Medulla oblongata (tissue), 1 donor: ENCODE data around the gene PRSS56.
"Not testable (repeated sequence)": the region's sequence is repeated elsewhere in the genome, so short reads cannot be mapped to it uniquely, and the experiment has no call there.

Experiments
- DNase-seq: peaks from one replicate; pipeline ENCODE4 v3.0.0-alpha.2; 2015; ENCODE audit errors: extremely low spot score

The PRSS56 gene

DNA sequence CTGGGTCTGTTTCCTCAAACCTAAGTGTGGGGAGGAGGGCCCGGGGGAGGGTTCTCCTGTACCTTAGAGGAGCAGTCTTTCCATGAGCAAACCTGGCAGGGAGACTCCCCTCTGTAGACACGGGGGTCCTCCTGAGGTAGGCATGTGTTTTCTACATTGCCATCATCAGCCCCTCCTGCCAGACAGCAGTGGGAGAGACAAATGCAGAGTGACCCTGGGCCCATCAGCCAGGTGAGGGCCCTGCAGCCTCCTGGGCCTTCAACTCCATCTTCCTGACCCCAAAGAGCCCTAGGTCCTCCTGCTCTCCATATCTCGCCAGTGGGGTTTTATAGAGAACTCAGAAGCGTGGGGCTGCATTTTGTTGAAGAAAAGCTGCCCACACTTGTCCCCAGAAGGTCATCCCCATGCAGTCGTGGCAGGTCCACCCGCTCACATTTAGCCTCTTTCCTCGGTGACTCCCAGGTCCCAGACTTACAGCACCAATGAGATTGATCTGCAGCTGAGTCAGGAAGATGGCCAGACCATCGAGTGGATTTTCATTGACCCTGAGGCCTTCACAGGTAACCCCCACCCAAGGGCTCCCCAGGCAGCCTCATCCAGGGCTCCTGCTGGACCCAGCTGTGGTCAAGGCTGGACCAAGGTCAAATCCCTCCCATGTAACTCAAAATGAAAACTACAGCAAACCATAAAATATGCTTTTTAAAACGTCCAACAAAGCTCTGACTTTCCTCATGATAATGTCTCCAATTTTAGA lies 21.9 kb downstream of the PRSS56 start:
- DNase-seq: no peak

DNA sequence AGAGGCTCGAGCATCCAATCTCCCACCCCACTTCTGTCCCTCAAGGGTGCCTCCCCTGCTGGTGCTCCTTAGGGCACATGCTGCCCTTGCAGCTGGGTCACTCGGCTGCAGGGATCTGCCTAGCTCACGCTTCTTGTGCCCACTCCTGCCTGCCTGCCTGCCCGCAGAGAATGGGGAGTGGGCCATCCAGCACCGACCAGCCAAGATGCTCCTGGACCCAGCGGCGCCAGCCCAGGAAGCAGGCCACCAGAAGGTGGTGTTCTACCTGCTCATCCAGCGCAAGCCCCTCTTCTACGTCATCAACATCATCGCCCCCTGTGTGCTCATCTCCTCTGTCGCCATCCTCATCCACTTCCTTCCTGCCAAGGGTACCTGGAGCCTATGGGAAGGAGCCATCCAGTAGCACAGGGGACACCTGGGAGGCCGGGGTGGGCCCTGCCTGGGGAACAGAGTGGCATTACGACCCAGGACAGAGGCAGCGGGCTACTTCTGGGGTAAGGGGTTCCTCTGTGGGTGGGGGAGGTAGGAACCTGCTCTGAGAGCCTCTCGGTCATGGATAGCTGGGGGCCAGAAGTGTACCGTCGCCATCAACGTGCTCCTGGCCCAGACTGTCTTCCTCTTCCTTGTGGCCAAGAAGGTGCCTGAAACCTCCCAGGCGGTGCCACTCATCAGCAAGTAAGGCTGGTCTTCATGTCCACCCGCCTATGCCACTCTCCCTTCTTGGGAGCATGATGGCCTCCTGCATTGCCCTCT lies 22.7 kb downstream of the PRSS56 start:
- no peak for DNase-seq

DNA sequence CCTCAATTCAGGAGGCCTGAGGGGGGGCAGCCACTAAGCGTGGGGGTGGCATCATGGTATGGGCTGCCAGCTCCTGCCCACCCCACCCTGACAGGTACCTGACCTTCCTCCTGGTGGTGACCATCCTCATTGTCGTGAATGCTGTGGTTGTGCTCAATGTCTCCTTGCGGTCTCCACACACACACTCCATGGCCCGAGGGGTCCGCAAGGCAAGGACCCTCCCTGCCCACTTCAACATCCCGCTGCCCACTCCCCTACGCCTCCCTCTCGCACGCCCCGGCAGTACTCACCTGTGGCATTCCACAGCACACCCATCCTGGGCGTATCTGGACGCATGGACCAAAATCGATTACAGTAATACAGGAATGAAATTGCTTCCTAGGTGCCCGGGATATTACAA lies 23.3 kb downstream of the PRSS56 start:
- DNase-seq: no peak

DNA sequence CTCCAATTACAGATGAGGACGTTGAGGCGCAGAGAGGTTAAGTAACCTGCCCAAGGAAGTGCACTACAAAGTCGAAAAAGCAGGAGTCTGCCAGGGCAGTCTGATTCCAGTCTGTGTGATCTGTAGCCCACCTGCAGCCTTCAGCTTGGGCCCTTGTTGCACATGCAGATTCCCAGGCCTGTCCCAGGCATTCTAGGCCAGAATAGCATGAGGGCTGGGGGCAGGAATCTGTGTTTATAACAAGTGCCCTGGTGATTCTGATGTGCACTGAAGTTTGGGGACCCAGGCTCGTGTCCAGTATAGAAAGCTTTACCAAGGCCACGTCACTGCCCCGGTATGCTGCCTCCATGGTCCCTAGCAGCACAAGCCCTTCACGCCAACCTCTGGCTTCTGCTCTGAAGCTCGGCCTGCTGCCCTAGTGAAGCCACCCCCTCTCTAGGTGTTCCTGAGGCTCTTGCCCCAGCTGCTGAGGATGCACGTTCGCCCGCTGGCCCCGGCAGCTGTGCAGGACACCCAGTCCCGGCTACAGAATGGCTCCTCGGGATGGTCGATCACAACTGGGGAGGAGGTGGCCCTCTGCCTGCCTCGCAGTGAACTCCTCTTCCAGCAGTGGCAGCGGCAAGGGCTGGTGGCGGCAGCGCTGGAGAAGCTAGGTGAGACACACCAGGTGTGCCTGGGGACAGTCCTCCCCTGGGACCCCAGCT lies 23.9 kb downstream of the PRSS56 start:
- no peak for DNase-seq

DNA sequence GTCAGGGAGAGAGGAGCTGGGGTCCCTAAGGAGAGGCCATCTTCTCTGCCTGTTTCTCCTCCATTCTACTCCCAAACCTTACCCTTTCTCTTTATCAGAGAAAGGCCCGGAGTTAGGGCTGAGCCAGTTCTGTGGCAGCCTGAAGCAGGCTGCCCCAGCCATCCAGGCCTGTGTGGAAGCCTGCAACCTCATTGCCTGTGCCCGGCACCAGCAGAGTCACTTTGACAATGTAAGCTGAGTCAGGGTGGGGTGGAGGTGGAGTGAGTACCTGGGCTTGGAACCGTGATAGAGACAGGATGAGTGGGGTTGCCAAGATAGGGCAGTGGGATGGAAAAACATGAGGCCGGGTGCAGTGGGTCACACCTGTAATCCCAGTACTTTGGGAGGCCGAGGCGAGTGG lies 24.5 kb downstream of the PRSS56 start:
- DNase-seq: no peak

DNA sequence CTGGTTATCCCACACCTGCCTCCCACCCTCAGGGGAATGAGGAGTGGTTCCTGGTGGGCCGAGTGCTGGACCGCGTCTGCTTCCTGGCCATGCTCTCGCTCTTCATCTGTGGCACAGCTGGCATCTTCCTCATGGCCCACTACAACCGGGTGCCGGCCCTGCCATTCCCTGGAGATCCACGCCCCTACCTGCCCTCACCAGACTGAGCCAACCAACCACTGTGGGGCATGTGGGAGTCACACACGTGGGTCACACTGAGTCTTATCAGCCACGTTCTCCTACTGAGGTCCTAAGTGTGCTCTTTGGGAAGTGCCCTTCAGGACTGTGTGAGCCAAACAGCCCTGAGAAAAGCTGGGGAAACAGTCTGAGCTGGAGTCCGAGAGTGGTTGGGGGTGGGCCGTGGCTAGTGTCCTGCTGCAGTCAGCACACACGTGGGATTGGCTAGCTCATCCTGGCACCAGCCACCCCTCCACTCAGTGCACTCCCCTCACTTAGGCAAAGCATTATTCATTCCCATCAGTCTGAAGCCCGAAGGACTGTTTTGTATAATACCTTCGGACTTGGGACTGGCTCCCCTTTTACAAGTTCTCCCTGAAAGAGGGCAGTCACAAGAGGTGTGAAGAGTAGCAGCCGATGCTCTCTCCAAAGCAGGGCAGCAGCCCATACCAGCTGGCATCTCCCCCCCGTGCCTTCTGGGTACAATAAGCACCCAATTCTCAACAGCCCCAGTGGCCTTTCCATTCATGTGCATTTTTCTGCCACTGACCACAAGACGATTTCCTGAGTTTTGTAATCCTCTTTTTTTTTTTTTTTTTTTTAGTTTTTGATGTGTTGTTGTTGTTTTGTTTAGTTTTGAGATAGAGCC lies 25.6 kb downstream of the PRSS56 start:
- DNase-seq: peak; percentile 10

DNA sequence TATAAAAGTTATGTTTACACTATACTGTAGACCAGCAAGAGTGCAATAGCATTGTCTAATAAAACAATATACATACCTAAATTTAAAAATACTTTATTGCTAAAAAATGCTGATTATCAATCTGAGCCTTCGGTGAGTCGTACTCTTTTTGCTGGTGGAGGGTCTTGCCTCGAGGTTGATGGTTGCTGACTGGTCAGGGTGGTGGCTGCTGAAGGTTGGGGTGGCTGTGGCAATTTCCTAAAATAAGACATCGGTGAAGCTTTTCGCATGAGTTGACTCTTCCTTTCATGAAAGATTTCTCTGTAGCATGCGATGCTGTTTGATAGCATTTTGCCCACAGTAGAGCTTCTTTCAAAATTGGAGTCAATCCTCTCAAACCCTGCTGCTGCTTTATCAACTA lies 27.8 kb downstream of the PRSS56 start:
- DNase-seq: no peak

DNA sequence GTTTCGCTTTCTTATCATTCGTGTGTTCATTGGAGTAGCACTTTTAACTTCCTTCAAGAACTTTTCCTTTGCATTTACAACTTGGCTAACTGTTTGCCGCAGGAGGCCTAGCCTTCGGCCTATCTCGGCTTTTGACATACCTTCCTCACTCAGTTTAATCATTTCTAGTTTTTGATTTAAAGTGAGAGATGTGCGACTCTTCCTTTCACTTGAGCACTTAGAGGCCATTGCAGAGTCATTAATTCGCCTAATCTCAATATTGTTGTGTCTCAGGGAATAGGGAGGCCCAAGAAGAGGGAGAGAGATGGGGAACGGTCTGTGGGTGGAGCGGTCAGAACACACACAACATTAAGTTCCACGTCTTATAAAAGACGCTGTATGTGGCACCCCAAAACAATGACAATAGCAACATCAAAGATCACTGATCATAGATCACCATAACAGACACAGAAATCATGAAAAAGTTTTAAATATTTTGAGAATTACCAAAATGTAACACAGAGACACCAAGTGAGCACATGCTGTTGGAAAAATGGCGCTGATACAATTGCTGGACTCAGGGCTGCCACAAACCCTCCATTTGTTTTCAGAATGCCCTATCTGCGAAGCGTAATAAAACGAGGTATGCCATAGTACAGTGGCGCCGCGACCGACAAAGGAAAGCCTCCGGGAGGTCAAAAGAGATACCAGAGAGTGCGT lies 29.6 kb downstream of the PRSS56 start:
- no peak for DNase-seq

DNA sequence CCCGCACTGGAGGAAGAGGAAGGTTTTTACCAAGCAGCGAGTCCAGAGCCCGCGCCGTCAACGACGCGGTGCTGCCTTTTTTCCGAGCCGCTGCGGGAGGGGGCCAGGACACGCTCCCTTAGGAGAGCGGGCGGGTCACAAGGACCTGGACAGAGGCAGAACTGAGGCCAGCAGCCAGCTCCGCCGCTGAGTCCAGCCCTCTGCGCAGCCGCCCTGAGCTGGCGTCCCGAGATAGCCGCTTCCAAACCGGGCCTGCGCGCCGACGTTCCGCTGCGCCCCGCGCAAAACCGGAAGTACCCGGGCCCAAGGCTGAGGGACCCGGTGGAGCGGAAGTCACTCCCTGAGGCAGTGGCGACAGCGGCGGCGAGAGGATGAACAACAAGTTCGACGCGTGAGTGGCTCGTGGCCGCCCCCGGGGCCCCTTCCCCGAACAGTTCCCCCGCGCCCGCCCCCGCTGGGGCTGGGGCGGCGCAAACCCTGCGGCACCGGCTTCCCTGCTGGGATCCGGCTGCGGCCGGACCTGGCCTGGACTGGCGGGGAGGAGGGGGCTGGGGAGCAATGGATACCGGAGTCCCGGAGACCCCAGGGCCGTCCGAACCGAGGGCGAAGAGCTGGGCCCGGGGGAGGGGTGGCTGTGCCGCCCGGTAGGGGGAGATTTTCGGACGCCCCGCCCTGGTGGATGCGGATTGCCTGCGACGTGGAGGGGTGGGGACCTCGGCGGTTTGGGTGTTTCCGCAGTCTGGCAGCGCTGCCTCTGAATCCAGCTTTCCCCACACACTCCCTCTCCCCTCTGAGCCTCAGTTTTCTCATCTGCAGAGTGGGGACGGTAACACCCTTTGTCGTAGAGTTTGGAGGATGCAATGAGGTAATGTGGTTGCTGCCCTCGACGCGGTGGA lies 30.4 kb downstream of the PRSS56 start, which contains the start of the genes EIF4E2 and TIGD1:
EIF4E2 (plus strand) TSS at position 336 of the 896 bp plus-strand sequence; CDS start at position 372, 36 bp downstream.
TIGD1 (minus strand) TSS at position 204 of the 896 bp plus-strand sequence. CDS start 675 bp downstream, outside the sequence.
- peak; percentile 96 for DNase-seq

DNA sequence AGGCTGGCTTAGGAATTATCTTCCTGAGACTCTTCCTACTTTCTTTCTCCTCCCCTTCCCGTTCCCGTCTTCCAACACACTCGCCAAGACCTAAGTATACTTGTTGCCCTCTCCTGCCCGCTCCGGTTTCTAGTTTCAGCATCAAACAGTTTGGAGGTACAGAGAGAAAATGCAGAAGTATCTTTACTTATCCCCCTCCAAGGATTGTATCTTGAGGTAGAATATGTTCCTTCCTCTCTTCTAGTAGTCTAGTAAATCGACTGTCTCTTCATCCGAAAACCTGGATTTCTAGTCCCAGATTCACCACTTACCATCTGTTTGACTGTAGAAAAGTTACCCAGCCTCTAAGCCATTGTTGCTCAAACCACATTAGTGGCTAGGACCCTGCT lies 31.1 kb downstream of the PRSS56 start:
- DNase-seq: no peak

DNA sequence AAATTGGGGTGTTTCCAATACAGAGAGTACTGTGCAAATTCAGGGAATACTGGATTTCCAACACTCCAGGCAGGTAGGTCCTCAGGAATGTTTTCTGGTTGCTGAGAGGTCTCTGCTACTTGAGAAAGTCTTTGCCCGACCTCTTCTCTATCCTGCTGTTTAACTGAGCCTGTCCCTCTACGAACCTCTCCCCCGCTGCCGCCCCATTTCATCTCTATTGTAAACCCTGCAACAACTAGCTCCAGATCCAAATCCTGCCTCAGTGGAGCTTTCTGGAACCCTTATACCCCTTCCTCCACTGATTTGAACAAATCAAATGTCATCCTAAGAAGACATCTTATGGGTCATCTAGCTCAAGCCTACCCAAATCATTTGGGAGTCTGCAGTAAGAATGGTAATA lies 31.6 kb downstream of the PRSS56 start:
- DNase-seq: no peak

DNA sequence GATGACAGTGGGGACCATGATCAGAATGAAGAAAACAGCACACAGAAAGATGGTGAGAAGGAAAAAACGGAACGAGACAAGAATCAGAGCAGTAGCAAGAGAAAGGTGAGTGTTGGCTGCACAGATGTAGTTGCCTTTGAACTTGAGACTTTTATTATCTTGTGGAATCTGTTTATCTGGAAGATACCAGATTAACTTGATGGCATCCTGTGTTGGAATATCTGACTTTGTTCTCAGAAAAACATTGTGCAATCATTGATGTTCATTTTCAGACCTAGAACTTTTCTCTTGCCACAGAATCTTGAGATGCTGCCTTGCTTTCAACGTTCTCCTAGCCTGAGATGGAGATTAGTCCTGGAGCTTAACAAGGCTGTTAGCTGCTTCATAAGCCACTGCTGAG lies 36.2 kb downstream of the PRSS56 start:
- no peak for DNase-seq

DNA sequence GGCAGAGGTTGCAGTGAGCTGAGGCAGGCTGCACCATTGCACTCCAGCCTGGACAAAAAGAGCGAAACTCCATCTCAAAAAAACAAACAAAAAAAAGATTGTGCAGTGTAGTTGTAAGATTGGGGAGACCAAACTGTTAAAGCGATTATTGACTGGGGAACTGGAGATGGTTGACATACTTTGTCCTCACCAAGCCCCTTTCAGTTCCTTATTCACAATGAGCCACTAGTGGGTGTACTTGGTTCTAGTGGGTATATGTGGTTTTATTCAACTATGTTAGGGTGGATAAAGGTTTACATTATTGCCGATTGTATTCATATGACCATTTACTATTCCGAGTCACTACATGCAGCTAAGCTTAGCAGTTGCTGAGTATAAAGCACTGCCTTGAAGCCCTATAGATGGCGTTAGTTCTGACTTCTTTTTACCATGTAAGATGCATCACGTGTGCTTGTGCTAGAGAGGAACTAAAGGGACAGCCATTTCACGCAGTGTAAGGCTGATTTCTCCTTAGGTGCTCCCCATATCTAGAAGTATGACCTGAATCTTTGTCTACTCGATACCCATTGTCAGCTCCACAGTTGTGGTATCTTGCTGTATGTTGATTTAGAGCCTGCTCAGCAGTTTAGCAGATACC lies 42.4 kb downstream of the PRSS56 start:
- no peak for DNase-seq

DNA sequence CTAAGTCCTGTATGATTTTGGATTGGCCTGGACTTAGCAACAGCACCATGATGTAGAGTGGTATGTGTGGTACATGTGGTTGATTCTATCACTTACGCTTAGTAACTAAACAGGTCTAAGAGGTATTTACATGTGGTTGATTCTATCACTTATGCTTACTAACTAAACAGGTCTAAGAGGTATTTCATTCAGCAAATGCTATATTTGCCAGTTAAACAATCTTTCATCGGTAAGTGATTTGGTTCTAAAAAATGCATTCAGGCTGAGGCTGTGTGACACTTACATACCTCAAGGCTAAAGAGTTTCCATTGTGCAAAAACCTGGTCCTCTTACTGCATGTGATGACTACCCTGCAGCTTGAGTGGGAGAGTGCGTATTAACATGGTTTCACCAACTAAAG lies 43.4 kb downstream of the PRSS56 start:
- no peak for DNase-seq

DNA sequence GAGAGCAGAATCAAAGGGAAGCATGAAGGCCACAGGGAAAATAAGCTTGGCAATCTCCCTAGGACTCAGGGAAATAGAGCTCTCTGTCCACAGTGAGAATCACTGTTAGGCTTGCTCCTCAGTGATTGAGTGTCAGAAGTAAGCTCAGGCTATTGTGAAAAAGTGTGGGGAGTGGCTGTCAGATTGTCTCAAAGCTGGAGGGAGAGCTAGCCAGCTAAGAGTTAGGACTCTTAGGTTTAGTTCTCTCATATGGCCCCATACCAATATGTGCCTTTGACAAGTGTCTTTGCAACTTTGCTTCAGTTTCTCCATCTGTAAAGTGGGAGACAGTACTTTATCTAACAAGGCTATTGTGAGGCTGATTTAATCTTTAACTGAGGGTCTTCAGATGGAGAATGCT lies 47.5 kb downstream of the PRSS56 start:
- DNase-seq: no peak

DNA sequence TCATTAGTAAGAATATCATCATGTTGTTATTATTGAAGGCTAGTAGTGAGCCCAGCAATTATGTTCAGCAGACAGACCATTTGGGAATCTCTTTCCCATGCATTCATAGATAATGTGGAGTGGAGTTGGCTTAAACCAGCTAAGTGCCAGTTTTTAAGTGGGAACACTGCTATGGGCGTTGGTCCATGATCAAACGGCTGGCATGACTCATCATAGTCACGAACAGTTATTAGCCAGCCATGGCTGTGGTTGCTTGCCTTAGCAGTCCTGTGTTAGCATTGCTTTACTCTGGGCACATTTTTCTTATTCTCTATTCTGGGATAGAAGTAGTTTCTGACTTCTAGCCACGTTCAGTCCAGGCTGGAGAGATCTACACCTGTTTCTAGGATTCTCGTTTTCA lies 48.0 kb downstream of the PRSS56 start:
- no peak for DNase-seq

DNA sequence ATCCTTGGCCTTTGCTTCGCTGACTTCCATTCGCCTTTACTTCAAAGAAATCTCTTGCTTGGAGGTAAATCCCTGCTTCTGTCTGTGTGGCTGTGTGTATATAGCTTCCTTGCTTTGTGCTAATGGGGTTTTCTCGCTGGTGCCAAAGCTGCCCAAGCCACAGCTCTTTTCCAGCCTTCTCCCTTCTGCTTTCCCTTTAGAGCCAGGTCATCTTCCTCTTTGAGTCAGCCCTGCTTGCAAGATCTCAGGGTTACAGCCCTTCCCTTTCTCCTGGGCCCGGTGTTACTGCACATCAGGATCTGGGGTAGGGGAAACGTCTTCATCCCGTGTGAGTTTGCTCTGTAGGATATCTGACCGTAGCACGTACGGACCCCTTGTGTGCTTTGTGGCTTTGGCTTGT lies 49.4 kb downstream of the PRSS56 start:
- DNase-seq: no peak

DNA sequence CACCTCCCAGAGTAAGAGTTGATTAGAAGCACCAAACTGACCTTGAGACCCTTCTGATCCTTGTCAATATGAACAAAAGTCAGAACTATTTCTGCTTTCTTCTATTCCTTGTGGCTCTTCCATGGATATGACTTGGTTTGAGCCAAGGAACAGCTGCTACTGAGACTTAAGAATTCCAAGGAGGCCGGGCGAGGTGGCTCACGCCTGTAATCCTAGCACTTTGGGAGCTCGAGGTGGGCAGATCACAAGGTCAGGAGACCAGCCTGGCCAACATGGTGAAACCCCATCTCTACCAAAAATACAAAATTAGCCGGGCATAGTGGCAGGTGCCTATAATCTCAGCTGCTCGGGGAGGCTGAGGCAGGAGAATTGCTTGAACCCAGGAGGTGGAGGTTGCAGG lies 50.3 kb downstream of the PRSS56 start:
- not testable (repeated sequence) for DNase-seq

DNA sequence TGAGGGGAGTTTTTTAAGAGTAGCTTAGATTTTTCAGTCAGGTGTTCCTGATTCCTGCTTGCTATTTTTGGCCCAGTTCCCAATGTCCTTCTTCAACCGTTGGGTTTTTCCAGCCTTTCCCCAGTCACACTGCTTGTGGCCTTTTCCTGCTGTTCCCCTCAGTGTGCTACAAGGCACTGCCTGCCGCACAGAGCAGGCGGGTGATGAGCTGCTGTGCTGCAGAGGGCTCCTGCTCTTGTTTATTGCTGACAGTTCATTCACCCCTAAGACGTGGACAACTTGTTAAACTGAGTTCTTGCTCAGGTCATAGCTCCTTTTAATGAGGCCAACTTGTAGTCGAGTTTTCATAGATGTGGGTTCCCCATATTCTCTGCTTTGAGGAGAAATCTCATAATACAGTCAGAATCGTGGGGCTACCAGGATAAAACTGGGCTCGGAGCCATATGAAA lies 50.9 kb downstream of the PRSS56 start:
- peak; percentile 50 for DNase-seq
